SH-SY5Y (cell line): ENCODE measurements around the gene ITGA7.

Experiments used
- GATA2 ChIP-seq: IDR thresholded peaks from 2 replicates; pipeline ENCODE4 v1.6.1; 2011; ENCODE audit warnings: mild to moderate bottlenecking, low read depth, low read length
- GATA3 ChIP-seq: IDR thresholded peaks from 2 replicates; pipeline ENCODE4 v1.6.1; 2011; ENCODE audit warnings: low read depth, mild to moderate bottlenecking, low read length, moderate library complexity

DNA sequence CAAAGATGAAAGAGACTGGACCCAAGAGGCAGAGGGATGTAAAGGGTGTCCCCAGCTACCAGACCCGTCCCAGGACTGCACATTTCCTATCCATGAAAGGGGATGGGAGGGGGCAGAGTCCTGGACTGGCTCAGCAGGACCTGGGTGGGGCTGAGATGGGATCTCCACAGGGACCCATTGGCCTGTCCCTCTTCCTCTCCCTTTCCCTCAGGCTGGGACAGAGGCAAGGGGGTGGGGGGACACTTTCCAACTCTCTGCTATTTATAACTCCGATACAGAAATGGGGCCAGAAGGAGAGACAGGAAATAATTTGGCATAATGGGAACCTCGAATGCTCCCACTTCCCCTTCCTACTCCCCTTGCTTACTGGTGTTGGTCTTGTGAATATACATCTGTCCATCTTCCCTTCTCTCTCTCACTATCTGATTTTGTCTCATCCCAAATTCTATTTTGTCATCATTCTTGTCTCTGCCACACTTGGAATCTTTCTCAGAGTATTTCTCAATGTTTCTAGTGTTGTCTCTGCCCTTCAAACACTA lies 1.1 kb upstream of the ITGA7 start:
- no peak for TF ChIP-seq GATA2
- no peak for TF ChIP-seq GATA3
